PC-3 (cell line): Measurements from ENCODE around the gene MPZL1. TPM values are rescaled to one million over a fixed set of nuclear protein-coding genes. Genes with fewer than 3 reads are reported as not detected.
"Not testable (repeated sequence)": the region's sequence is repeated elsewhere in the genome, so short reads cannot be mapped to it uniquely, and the experiment has no call there.

ENCODE experiments used
- ATAC-seq: fragments of 200-7000 bp; cut with Tn5 transposase; 2 replicates; pipeline ENCODE4 v1.9.1; 2020; ENCODE audit warnings: mild to moderate bottlenecking, moderate library complexity
- BruUV-seq: library from RNA; stranded (reverse); fragments of 400-500 nt; replicated peaks from 2 replicates; lab custom pipeline; 2021; lab: Mats Ljungman, UMichigan
- CTCF ChIA-PET: fragments of 300-600 bp; sonication (Branson Sonifier 250); formaldehyde crosslinking; loops from one replicate; lab custom pipeline; 2022; ENCODE audit warnings: antibody characterized with exemption; lab: Charles Lee
- POLR2A ChIA-PET: fragments of 300-600 bp; sonication (Branson Sonifier 250); formaldehyde crosslinking; loops from one replicate; lab custom pipeline; 2022; ENCODE audit warnings: antibody characterized with exemption; ENCODE audit not compliant: unreplicated experiment; lab: Charles Lee
- DNase-seq: peaks from one replicate; pipeline ENCODE4 v3.0.0-alpha.2; 2015
- H2AFZ ChIP-seq: fragments of 300-600 bp; sonication (generic); 2 replicates; pipeline ENCODE4 v1.6.0; 2016; ENCODE audit warnings: antibody characterized with exemption, low read length
- H3F3A ChIP-seq: fragments of 300-600 bp; sonication (generic); one replicate; pipeline ENCODE4 v1.6.0; 2017; ENCODE audit warnings: antibody characterized with exemption, low read length, control low read depth, mild to moderate bottlenecking; ENCODE audit not compliant: unreplicated experiment
- H3K27ac ChIP-seq: fragments of 300-600 bp; sonication (generic); 2 replicates; pipeline ENCODE4 v1.5.1; 2016; ENCODE audit warnings: mild to moderate bottlenecking, low read length
- H3K27me3 ChIP-seq: fragments of 300-600 bp; sonication (generic); 2 replicates; pipeline ENCODE4 v1.6.1; 2016; ENCODE audit warnings: low read length, mixed read lengths
- H3K36me3 ChIP-seq: fragments of 300-600 bp; sonication (generic); 2 replicates; pipeline ENCODE4 v1.6.1; 2016; ENCODE audit warnings: low read depth, mixed run types, low read length, mixed read lengths
- H3K4me1 ChIP-seq: fragments of 300-600 bp; sonication (generic); 2 replicates; pipeline ENCODE4 v1.5.1; 2016; ENCODE audit warnings: low read length; ENCODE audit not compliant: insufficient read depth
- H3K4me2 ChIP-seq: fragments of 300-600 bp; sonication (generic); 2 replicates; pipeline ENCODE4 v1.6.0; 2016; ENCODE audit warnings: low read length
- H3K4me3 ChIP-seq: fragments of 300-600 bp; sonication (generic); 2 replicates; pipeline ENCODE4 v1.5.1; 2016; ENCODE audit warnings: mild to moderate bottlenecking, low read length, mixed read lengths
- H3K79me2 ChIP-seq: fragments of 300-600 bp; sonication (generic); 2 replicates; pipeline ENCODE4 v1.6.1; 2017; ENCODE audit warnings: low read length, mixed read lengths
- H3K9ac ChIP-seq: fragments of 300-600 bp; sonication (generic); 2 replicates; pipeline ENCODE4 v1.6.0; 2016; ENCODE audit warnings: mild to moderate bottlenecking, low read length
- H3K9me2 ChIP-seq: fragments of 300-600 bp; sonication (generic); replicated peaks from 2 replicates; pipeline ENCODE4 v1.6.1; 2016; ENCODE audit warnings: mixed run types, low read length, mixed read lengths
- H3K9me3 ChIP-seq: fragments of 300-600 bp; sonication (generic); 2 replicates; pipeline ENCODE4 v1.6.1; 2016; ENCODE audit warnings: low read length, mixed read lengths
- H4K20me1 ChIP-seq: fragments of 300-600 bp; sonication (generic); 2 replicates; pipeline ENCODE4 v1.6.1; 2016; ENCODE audit warnings: low read length, mixed read lengths
- CTCF ChIP-seq: fragments of 300-600 bp; sonication (generic); conservative IDR thresholded peaks from 2 replicates; pipeline ENCODE4 v1.5.1; 2017; ENCODE audit warnings: antibody characterized with exemption, low read depth, mild to moderate bottlenecking, low read length
- EZH2 ChIP-seq: fragments of 300-600 bp; sonication (generic); IDR thresholded peaks from one replicate; pipeline ENCODE4 v1.6.1; 2017; ENCODE audit warnings: antibody characterized with exemption, mild to moderate bottlenecking, low read length; ENCODE audit not compliant: unreplicated experiment
- EZH2phosphoT487 ChIP-seq: fragments of 300-600 bp; sonication (generic); IDR thresholded peaks from 2 replicates; pipeline ENCODE4 v1.6.1; 2018; ENCODE audit warnings: mild to moderate bottlenecking, antibody characterized with exemption, low read length, borderline replicate concordance
- intact Hi-C: fragments of 100-400 bp; cut with micrococcal nuclease; formaldehyde crosslinking; loops from 2 replicates; pipeline ENCODE4 v1.9.0; 2023
- total RNA-seq: library from RNA; depleted of rRNA; stranded (reverse); fragments of >200 nt; gene quantifications from 2 replicates; pipeline ENCODE4 v1.2.3, GENCODE V29; 2014

The MPZL1 gene
- total RNA-seq, 1 experiment from 2014 or later, result 86.5 TPM

DNA sequence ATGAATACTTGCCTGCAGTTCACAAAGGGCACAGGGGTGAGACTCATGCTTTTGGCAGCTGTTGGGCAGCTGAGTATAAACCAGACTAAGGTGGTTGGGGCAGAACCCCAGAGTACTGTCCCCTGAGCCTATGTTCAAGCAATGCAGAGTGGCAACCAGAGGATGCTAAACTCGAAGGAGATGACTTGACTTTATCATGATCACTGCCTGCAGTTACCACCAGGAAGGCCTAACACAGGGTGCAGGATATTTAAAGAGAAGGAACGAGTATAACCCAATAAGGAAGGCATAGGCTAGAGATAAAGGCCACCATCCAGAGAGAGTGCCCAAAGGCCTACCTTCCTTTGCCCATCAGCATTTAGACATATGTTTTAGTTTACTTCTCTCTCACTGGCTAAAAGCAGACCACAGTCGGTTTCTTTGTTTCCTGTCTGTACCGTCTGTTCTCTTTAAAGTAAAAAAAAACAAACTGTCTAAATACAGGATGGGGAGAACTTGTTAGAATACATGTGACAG is 83.3 kb downstream of the MPZL1 start:
- intact Hi-C loops, result no loop called here
- H3K27ac ChIP-seq, result no peak overlapping the region
- POLR2A ChIA-PET, result no interaction called here

DNA sequence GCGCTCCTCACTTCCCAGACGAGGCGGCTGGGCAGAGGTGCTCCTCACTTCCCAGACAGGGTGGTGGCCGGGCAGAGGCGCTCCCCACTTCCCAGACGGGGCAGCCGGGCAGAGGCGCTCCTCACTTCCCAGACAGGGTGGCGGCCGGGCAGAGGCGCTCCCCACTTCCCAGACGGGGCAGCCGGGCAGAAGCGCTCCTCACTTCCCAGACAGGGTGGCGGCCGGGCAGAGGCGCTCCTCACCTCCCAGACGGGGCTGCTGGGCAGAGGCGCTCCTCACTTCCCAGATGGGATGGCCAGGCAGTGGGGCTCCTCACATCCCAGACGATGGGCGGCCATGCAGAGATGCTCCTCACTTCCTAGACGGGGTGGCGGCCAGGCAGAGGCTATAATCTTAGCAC is 84.5 kb downstream of the MPZL1 start:
- CTCF ChIA-PET, POLR2A ChIA-PET, H3K36me3 ChIP-seq: not testable (repeated sequence)

More for the DNA sequence above, 83.3 kb downstream of the MPZL1 start:
- CTCF ChIA-PET, result no interaction called here
- Histone ChIP-seq H3K4me1 (no peaks in the 10 kb centered on the region), H3K79me2 (no peaks in the 10 kb centered on the region), H4K20me1 (no peaks in the 10 kb centered on the region), H3K36me3 (no peaks in the 10 kb centered on the region), H3K9ac (no peak overlapping the region), H3K4me3 (no peak overlapping the region), H2AFZ (no peak overlapping the region), H3K9me3 (no peaks in the 10 kb centered on the region), H3F3A (no peaks in the 10 kb centered on the region), H3K27me3 (no peaks in the 10 kb centered on the region), H3K9me2 (no peaks in the 10 kb centered on the region), H3K4me2 (no peak overlapping the region)
- DNase-seq (no peak), ATAC-seq (no peak)
- BruUV-seq, result no TSS peak
- TF ChIP-seq EZH2phosphoT487 (no peak), CTCF (no peak), EZH2 (no peak)

GRCh38 chr1:167806676-167807075 is 84.9 kb downstream of the MPZL1 start:
- H4K20me1 ChIP-seq, CTCF ChIA-PET, H3K4me2 ChIP-seq, POLR2A ChIA-PET, H3K27me3 ChIP-seq, H3K36me3 ChIP-seq, H3K79me2 ChIP-seq, BruUV-seq, H3F3A ChIP-seq, H3K27ac ChIP-seq, H3K4me1 ChIP-seq, H3K9me2 ChIP-seq, H3K9ac ChIP-seq, ATAC-seq, H3K9me3 ChIP-seq, H3K4me3 ChIP-seq, H2AFZ ChIP-seq, intact Hi-C loops, DNase-seq: not testable (repeated sequence)

More for the DNA sequence above, 84.5 kb downstream of the MPZL1 start:
- ATAC-seq, H3K4me2 ChIP-seq, H4K20me1 ChIP-seq, H3K79me2 ChIP-seq, DNase-seq, H3K27me3 ChIP-seq, H3K9me2 ChIP-seq, H3K4me3 ChIP-seq, H2AFZ ChIP-seq, H3K27ac ChIP-seq, H3K9ac ChIP-seq, H3F3A ChIP-seq, H3K9me3 ChIP-seq, H3K4me1 ChIP-seq, BruUV-seq, intact Hi-C loops: not testable (repeated sequence)

- H3K9ac ChIP-seq, result no peak overlapping the region
- H2AFZ ChIP-seq, result no peak overlapping the region
- intact Hi-C loops, result no loop called here
- no peaks in the 10 kb centered on the region for H3F3A ChIP-seq
- H4K20me1 ChIP-seq, result no peaks in the 10 kb centered on the region
- no peaks in the 10 kb centered on the region for H3K79me2 ChIP-seq
- H3K4me1 ChIP-seq, result no peaks in the 10 kb centered on the region
- H3K4me2 ChIP-seq, result no peak overlapping the region
- H3K36me3 ChIP-seq, result no peaks in the 10 kb centered on the region
- no peak overlapping the region for H3K4me3 ChIP-seq
- DNase-seq, result no peak
- CTCF ChIA-PET, result interaction anchor here (0.5 kb wide), 1 partner anchor 182 kb away, joined by 3 read pairs; no protein-coding TSS in a partner anchor
- no peak overlapping the region for H3K27ac ChIP-seq
- TF ChIP-seq EZH2 (no peak), CTCF (no peak), EZH2phosphoT487 (no peak)
- no TSS peak for BruUV-seq
- no peaks in the 10 kb centered on the region for H3K9me3 ChIP-seq
- no peaks in the 10 kb centered on the region for H3K27me3 ChIP-seq
- no peak for ATAC-seq
- POLR2A ChIA-PET, result no interaction called here
- H3K9me2 ChIP-seq, result no peaks in the 10 kb centered on the region
Observed at GRCh38 chr1:167808104-167808503, 86.3 kb downstream of the MPZL1 start.
